OCI-LY1 (cell line): Measurements from ENCODE around the gene KRT77.

Experiments used
- H2AFZ ChIP-seq: fragments of 200-600 bp; sonication (generic), shearing (Covaris generic); 2 replicates; pipeline ENCODE4 v1.6.0; 2014; ENCODE audit warnings: antibody characterized with exemption, mild to moderate bottlenecking, low read length
- H3F3A ChIP-seq: fragments of 200-600 bp; sonication (generic), shearing (Covaris generic); 2 replicates; pipeline ENCODE4 v1.6.0; 2014; ENCODE audit warnings: mild to moderate bottlenecking, antibody characterized with exemption, low read length, moderate library complexity; ENCODE audit not compliant: insufficient read depth
- H3K27ac ChIP-seq: fragments of 200-600 bp; sonication (generic); 2 replicates; pipeline ENCODE4 v1.5.1; 2014; ENCODE audit warnings: low read length, mixed run types, mild to moderate bottlenecking, low read depth; ENCODE audit not compliant: poor library complexity, severe bottlenecking
- H3K27me3 ChIP-seq: fragments of 200-600 bp; sonication (generic); 2 replicates; pipeline ENCODE4 v1.6.0; 2014; ENCODE audit warnings: antibody characterized with exemption, mild to moderate bottlenecking, low read length, moderate library complexity; ENCODE audit not compliant: insufficient read depth
- H3K36me3 ChIP-seq: fragments of 200-600 bp; sonication (generic); 2 replicates; pipeline ENCODE4 v1.6.1; 2014; ENCODE audit warnings: mild to moderate bottlenecking, antibody characterized with exemption, low read length, moderate library complexity, mixed read lengths; ENCODE audit not compliant: insufficient read depth
- H3K4me1 ChIP-seq: fragments of 200-600 bp; sonication (generic); 2 replicates; pipeline ENCODE4 v1.5.1; 2014; ENCODE audit warnings: mild to moderate bottlenecking, low read length, moderate library complexity; ENCODE audit not compliant: insufficient read depth, severe bottlenecking
- H3K4me2 ChIP-seq: fragments of 200-600 bp; sonication (generic), shearing (Covaris generic); 2 replicates; pipeline ENCODE4 v1.6.1; 2014; ENCODE audit warnings: low read length
- H3K4me3 ChIP-seq: fragments of 200-600 bp; sonication (generic); 2 replicates; pipeline ENCODE4 v1.5.1; 2014; ENCODE audit warnings: low read length, low read depth, mild to moderate bottlenecking, mixed read lengths; ENCODE audit not compliant: poor library complexity, severe bottlenecking
- H3K79me2 ChIP-seq: fragments of 200-600 bp; shearing (Covaris generic); 2 replicates; pipeline ENCODE4 v1.6.1; 2016; ENCODE audit warnings: mixed run types, low read length, mixed read lengths; ENCODE audit not compliant: insufficient read depth
- H3K9ac ChIP-seq: fragments of 200-600 bp; sonication (generic), shearing (Covaris generic); 2 replicates; pipeline ENCODE4 v1.6.1; 2014; ENCODE audit warnings: mild to moderate bottlenecking, low read length, mixed read lengths
- H3K9me2 ChIP-seq: fragments of 200-600 bp; sonication (generic), shearing (Covaris generic); 2 replicates; pipeline ENCODE4 v1.6.1; 2014; ENCODE audit warnings: low read depth, mild to moderate bottlenecking, low read length, mixed read lengths
- H3K9me3 ChIP-seq: fragments of 200-600 bp; shearing (Covaris generic); 2 replicates; pipeline ENCODE4 v1.6.1; 2014; ENCODE audit warnings: low read length, mixed read lengths
- H4K20me1 ChIP-seq: fragments of 200-600 bp; sonication (generic), shearing (Covaris generic); 2 replicates; pipeline ENCODE4 v1.6.0; 2016; ENCODE audit warnings: mild to moderate bottlenecking, low read length; ENCODE audit not compliant: insufficient read depth
- CTCF ChIP-seq: fragments of 200-600 bp; sonication (generic), shearing (Covaris generic); IDR thresholded peaks from 2 replicates; pipeline ENCODE4 v1.5.1; 2017; ENCODE audit warnings: mild to moderate bottlenecking, antibody characterized with exemption, low read length, moderate library complexity, mixed read lengths
- EZH2 ChIP-seq: fragments of 200-600 bp; sonication (generic), shearing (Covaris generic); IDR thresholded peaks from 2 replicates; pipeline ENCODE4 v1.8.0; 2017; ENCODE audit warnings: borderline replicate concordance, mixed run types, mild to moderate bottlenecking, antibody characterized with exemption, low read length, moderate library complexity, mixed read lengths

Gene KRT77

DNA sequence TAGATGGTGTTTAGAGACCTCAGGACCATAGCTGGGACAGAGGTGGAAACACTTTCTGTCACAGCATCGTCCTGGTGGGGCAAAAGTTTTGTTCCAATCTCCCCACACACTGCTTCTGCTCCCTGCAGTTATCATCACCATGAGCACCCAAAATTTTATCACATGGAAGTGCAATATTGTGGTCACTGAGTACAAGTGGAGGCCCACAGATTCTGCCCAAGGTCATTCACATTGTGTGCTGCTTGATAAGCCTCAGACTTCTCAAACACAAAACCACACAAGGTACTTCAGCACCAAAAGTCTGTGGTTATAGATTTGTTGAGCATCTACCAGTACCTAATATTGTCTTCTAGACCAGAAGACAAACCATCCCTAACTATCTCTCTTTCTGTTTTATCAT lies 554 bp upstream of the KRT77 start:
- Histone ChIP-seq H3K27ac (no peak overlapping the region), H3K4me3 (no peak overlapping the region), H3K4me2 (no peak overlapping the region), H2AFZ (no peak overlapping the region), H3K79me2 (no peaks in the 10 kb centered on the region), H4K20me1 (no peaks in the 10 kb centered on the region), H3K9me2 (no peaks in the 10 kb centered on the region), H3K36me3 (no peaks in the 10 kb centered on the region), H3F3A (no peaks in the 10 kb centered on the region), H3K9ac (no peak overlapping the region), H3K27me3 (no peaks in the 10 kb centered on the region), H3K9me3 (no peaks in the 10 kb centered on the region), H3K4me1 (no peaks in the 10 kb centered on the region)
- no peak for TF ChIP-seq CTCF
- TF ChIP-seq EZH2 = no peak

DNA sequence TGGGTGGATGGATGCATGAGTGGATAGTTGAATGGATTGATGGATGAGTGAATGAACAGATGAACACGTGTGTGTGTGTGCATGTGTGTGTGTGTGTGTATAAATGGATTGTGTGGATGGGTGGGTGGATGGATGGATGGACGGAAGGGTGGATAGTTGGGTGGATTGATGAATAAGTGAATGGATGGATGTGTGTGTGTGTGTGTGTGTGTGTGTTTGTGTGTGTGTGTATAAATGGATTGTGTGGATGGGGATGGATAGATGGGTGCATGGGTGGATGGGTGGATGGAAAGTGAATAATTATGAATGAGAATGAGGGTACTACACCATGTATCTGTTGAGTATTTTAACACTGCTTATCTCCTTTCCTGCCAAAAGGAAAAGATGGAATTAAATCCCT lies 986 bp downstream of the KRT77 start:
- Histone ChIP-seq H3K4me1 (no peaks in the 10 kb centered on the region), H3K27me3 (no peaks in the 10 kb centered on the region), H3K27ac (no peak overlapping the region), H3K9me3 (no peaks in the 10 kb centered on the region), H3K4me3 (no peak overlapping the region), H4K20me1 (no peaks in the 10 kb centered on the region), H3K79me2 (no peaks in the 10 kb centered on the region), H3K9ac (no peak overlapping the region), H3F3A (no peaks in the 10 kb centered on the region), H3K9me2 (no peaks in the 10 kb centered on the region), H3K36me3 (no peaks in the 10 kb centered on the region), H3K4me2 (no peak overlapping the region), H2AFZ (no peak overlapping the region)
- TF ChIP-seq EZH2 (no peak), CTCF (no peak)

- no peaks in the 10 kb centered on the region for H3K79me2 ChIP-seq
- no peaks in the 10 kb centered on the region for H3K4me1 ChIP-seq
- no peaks in the 10 kb centered on the region for H3F3A ChIP-seq
- H3K4me2 ChIP-seq = no peak overlapping the region
- no peaks in the 10 kb centered on the region for H4K20me1 ChIP-seq
- no peaks in the 10 kb centered on the region for H3K36me3 ChIP-seq
- no peak for TF ChIP-seq CTCF
- no peak overlapping the region for H3K4me3 ChIP-seq
- no peaks in the 10 kb centered on the region for H3K27me3 ChIP-seq
- H2AFZ ChIP-seq = no peak overlapping the region
- H3K9me3 ChIP-seq = no peaks in the 10 kb centered on the region
- no peak overlapping the region for H3K9ac ChIP-seq
- no peak overlapping the region for H3K27ac ChIP-seq
- H3K9me2 ChIP-seq = no peaks in the 10 kb centered on the region
Observed at GRCh38 chr12:52701281-52701680, 2.0 kb downstream of the KRT77 start.
